Trophoblast cell (in vitro differentiated cells and primary cell): ENCODE results near the gene CHMP6.
A peak's percentile ranks its signal among the peaks of the same experiment; 100 is the strongest.

ENCODE experiments used
- DNase-seq, 2 donors: peaks; one replicate each; pipeline ENCODE4 v3.0.0-alpha.2; 2016
- H2AFZ ChIP-seq: 2 replicates; pipeline ENCODE4 v1.6.1; 2013; ENCODE audit warnings: low read length, moderate library complexity, mild to moderate bottlenecking; ENCODE audit not compliant: insufficient read depth, poor library complexity
- H2AK5ac ChIP-seq: 2 replicates; pipeline ENCODE4 v1.6.1; 2013; ENCODE audit warnings: mild to moderate bottlenecking, low read length
- H2BK120ac ChIP-seq: 2 replicates; pipeline ENCODE4 v1.6.1; 2013; ENCODE audit warnings: low read length, mild to moderate bottlenecking, moderate library complexity; ENCODE audit not compliant: insufficient read depth, poor library complexity
- H2BK12ac ChIP-seq: 2 replicates; pipeline ENCODE4 v1.6.1; 2013; ENCODE audit warnings: mild to moderate bottlenecking, low read length, moderate library complexity
- H2BK5ac ChIP-seq: 2 replicates; pipeline ENCODE4 v1.6.1; 2013; ENCODE audit warnings: low read length, low read depth, moderate library complexity, mild to moderate bottlenecking; ENCODE audit not compliant: poor library complexity
- H3K14ac ChIP-seq: 2 replicates; pipeline ENCODE4 v1.6.1; 2013; ENCODE audit warnings: mild to moderate bottlenecking, low read length
- H3K18ac ChIP-seq: 2 replicates; pipeline ENCODE4 v1.6.1; 2013; ENCODE audit warnings: mild to moderate bottlenecking, low read length
- H3K23ac ChIP-seq: 2 replicates; pipeline ENCODE4 v1.6.1; 2013; ENCODE audit warnings: low read length
- H3K27ac ChIP-seq: 2 replicates; pipeline ENCODE4 v1.5.1; 2013; ENCODE audit warnings: low read depth, mild to moderate bottlenecking, inconsistent platforms, low read length, moderate library complexity
- H3K27me3 ChIP-seq: 2 replicates; pipeline ENCODE4 v1.6.1; 2013; ENCODE audit warnings: inconsistent platforms, mild to moderate bottlenecking, low read length, moderate library complexity; ENCODE audit not compliant: insufficient read depth
- H3K36me3 ChIP-seq, 2 experiments: 1 replicate in 1 of 2; 2 replicates in 1 of 2; pipeline ENCODE4 v1.6.1; 2013; ENCODE audit warnings: low read length in 2 of 2, mild to moderate bottlenecking in 2 of 2, moderate library complexity in 1 of 2; ENCODE audit not compliant: insufficient read depth in 2 of 2, control insufficient read depth in 1 of 2
- H3K4ac ChIP-seq: 2 replicates; pipeline ENCODE4 v1.6.1; 2013; ENCODE audit warnings: low read depth, mild to moderate bottlenecking, low read length, moderate library complexity
- H3K4me1 ChIP-seq, 2 experiments: 1 replicate in 1 of 2; 2 replicates in 1 of 2; pipeline ENCODE4 v1.6.1; 2013; ENCODE audit warnings: low read length in 2 of 2, mild to moderate bottlenecking in 2 of 2, moderate library complexity in 1 of 2; ENCODE audit not compliant: insufficient read depth in 2 of 2, control insufficient read depth in 1 of 2
- H3K4me2 ChIP-seq: 2 replicates; pipeline ENCODE4 v1.6.1; 2013; ENCODE audit warnings: inconsistent platforms, mild to moderate bottlenecking, low read length, moderate library complexity
- H3K4me3 ChIP-seq: 2 replicates; pipeline ENCODE4 v1.5.1; 2013; ENCODE audit warnings: mild to moderate bottlenecking, low read depth, low read length, inconsistent platforms
- H3K79me1 ChIP-seq: one replicate; pipeline ENCODE4 v1.6.1; 2013; ENCODE audit warnings: low read length
- H3K79me2 ChIP-seq: 2 replicates; pipeline ENCODE4 v1.6.1; 2013; ENCODE audit warnings: low read length, mild to moderate bottlenecking; ENCODE audit not compliant: control insufficient read depth, insufficient read depth, poor library complexity
- H3K9ac ChIP-seq: 2 replicates; pipeline ENCODE4 v1.6.1; 2013; ENCODE audit warnings: mild to moderate bottlenecking, low read length
- H3K9me3 ChIP-seq: 2 replicates; pipeline ENCODE4 v1.6.1; 2013; ENCODE audit warnings: low read depth, mild to moderate bottlenecking, control low read depth, inconsistent platforms, low read length; ENCODE audit not compliant: insufficient read depth
- H4K12ac ChIP-seq: 2 replicates; pipeline ENCODE4 v1.6.1; 2013; ENCODE audit warnings: low read depth, mild to moderate bottlenecking, low read length, moderate library complexity
- H4K8ac ChIP-seq: 2 replicates; pipeline ENCODE4 v1.6.1; 2013; ENCODE audit warnings: low read depth, mild to moderate bottlenecking, low read length, moderate library complexity
- H4K91ac ChIP-seq: one replicate; pipeline ENCODE4 v1.6.1; 2013; ENCODE audit warnings: low read depth, mild to moderate bottlenecking, low read length, moderate library complexity
- WGBS: extraction: QIAGEN DNeasy Blood & Tissue Kit; methylation state at CpG from one replicate; pipeline ENCODE4 v1.1.7; 2013; ENCODE audit warnings: missing lambda C conversion rate; ENCODE audit not compliant: insufficient read length, insufficient coverage; ENCODE audit errors: extremely low coverage; 5-methylcytosine and 5-hydroxymethylcytosine counted together

The CHMP6 gene

DNA sequence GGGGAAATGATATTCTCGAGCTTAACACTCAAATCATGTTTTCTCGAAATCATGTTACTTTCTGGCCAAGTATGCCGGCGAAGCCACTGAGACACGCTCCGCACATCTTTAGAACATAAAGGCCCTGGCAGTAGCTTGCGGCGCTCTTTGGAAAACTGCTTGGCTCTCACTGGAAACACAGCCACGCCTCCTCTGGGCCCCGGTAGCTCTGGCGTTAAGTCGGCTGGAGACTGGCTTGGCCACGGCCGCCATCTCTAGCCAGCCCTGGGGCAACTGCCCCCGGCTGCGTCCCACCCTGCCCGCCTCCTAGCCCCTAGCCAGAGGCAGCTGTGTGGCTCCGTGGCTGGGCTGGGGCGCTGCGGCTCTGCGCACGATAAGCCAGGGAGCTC, 34.1 kb downstream of the CHMP6 start:
- no peaks in the 10 kb centered on the region for H3K27me3 ChIP-seq
- H4K8ac ChIP-seq, result no peak overlapping the region
- H3K4me2 ChIP-seq, result no peak overlapping the region
- no peak overlapping the region for H2BK12ac ChIP-seq
- no peak overlapping the region for H3K14ac ChIP-seq
- peak in 1 of 2 donors; percentile 23 for DNase-seq
- H3K27ac ChIP-seq, result no peak overlapping the region
- H3K9me3 ChIP-seq, result no peaks in the 10 kb centered on the region
- H2AFZ ChIP-seq, result no peak overlapping the region
- H3K9ac ChIP-seq, result no peak overlapping the region
- no peak overlapping the region for H3K4me3 ChIP-seq
- peaks cover 2% of the 10 kb centered on the region for H3K79me1 ChIP-seq
- no CpG with 5 or more reads among the region's 22 CpGs for WGBS
- no peak overlapping the region for H2AK5ac ChIP-seq
- no peak overlapping the region for H2BK120ac ChIP-seq
- H2BK5ac ChIP-seq, result no peak overlapping the region
- H4K12ac ChIP-seq, result no peak overlapping the region
- H3K4ac ChIP-seq, result no peak overlapping the region
- H3K18ac ChIP-seq, result no peak overlapping the region
- H3K79me2 ChIP-seq, result no peaks in the 10 kb centered on the region
- H3K23ac ChIP-seq, result no peak overlapping the region
- no peak overlapping the region for H4K91ac ChIP-seq
- H3K4me1 ChIP-seq, result peaks cover 2% of the 10 kb centered on the region in 2 experiments
- H3K36me3 ChIP-seq, result no peaks in the 10 kb centered on the region

DNA sequence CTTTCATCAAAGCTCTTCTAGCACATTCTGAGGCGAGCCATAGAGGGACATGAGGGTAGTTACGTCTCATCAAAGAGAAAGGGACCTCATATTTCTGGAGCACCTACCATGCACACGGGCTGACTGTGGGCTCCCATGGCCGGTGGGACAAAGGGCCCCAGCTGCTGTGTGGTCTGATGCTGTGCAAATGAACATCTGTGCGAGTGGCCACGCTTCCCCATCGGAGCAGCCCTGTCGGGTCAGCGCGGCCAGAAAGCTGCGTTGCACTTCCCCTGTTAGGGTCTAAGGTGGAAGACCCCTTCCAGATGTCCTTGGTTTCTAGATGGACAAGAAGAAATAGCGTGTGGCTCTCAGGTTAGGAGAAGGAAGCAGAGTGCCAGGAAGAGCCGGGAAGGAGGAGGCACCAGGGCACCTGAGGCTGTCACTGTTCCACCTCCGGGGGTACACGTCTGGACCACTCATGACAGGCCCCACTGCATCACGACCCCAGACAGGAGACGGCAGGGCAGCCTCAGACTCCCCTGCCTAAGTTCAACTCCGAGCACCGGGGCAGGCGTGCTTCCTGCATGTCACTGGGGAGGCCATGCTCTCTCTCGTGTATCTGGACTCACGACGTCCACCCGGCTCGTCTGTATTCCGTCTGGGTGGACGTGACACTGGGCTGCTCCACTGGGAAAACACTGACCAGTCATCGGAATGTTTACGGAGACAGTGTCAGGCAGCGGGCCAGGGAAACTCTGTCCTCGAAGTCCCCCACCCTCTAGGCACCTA, 34.8 kb downstream of the CHMP6 start:
- no peak overlapping the region for H3K27ac ChIP-seq
- no peak overlapping the region for H3K14ac ChIP-seq
- H3K79me1 ChIP-seq, result peaks cover 2% of the 10 kb centered on the region
- H2AK5ac ChIP-seq, result no peak overlapping the region
- no peak overlapping the region for H4K8ac ChIP-seq
- H2BK120ac ChIP-seq, result no peak overlapping the region
- no peak overlapping the region for H2BK5ac ChIP-seq
- no peaks in the 10 kb centered on the region for H3K79me2 ChIP-seq
- no peak overlapping the region for H4K91ac ChIP-seq
- H3K27me3 ChIP-seq, result no peaks in the 10 kb centered on the region
- H2BK12ac ChIP-seq, result no peak overlapping the region
- H3K4ac ChIP-seq, result no peak overlapping the region
- no peak for DNase-seq
- H3K4me1 ChIP-seq, result peaks cover 2% of the 10 kb centered on the region in 2 experiments
- no peak overlapping the region for H3K23ac ChIP-seq
- no peak overlapping the region for H3K9ac ChIP-seq
- no peak overlapping the region for H3K4me3 ChIP-seq
- H3K36me3 ChIP-seq, result no peaks in the 10 kb centered on the region
- no peak overlapping the region for H3K4me2 ChIP-seq
- H3K18ac ChIP-seq, result no peak overlapping the region
- no peaks in the 10 kb centered on the region for H3K9me3 ChIP-seq
- no peak overlapping the region for H2AFZ ChIP-seq
- H4K12ac ChIP-seq, result no peak overlapping the region
- WGBS, result no CpG with 5 or more reads among the region's 31 CpGs

GRCh38 chr17:81027038-81027437, 35.4 kb downstream of the CHMP6 start:
- Histone ChIP-seq H3K9ac (no peak overlapping the region), H2BK12ac (no peak overlapping the region), H2AK5ac (no peak overlapping the region), H3K27ac (no peak overlapping the region), H3K36me3 (no peaks in the 10 kb centered on the region), H3K4me1 (peaks cover 2% of the 10 kb centered on the region in 2 experiments), H2BK120ac (no peak overlapping the region), H3K79me2 (no peaks in the 10 kb centered on the region), H3K79me1 (peaks cover 2% of the 10 kb centered on the region), H4K8ac (no peak overlapping the region), H3K23ac (no peak overlapping the region), H3K27me3 (no peaks in the 10 kb centered on the region), H2AFZ (no peak overlapping the region), H3K14ac (no peak overlapping the region), H4K91ac (no peak overlapping the region), H3K4me3 (no peak overlapping the region), H3K4me2 (no peak overlapping the region), H3K4ac (no peak overlapping the region), H3K18ac (no peak overlapping the region), H2BK5ac (no peak overlapping the region), H4K12ac (no peak overlapping the region), H3K9me3 (no peaks in the 10 kb centered on the region)
- no CpG with 5 or more reads among the region's 15 CpGs for WGBS
- peak in 1 of 2 donors; percentile 23 for DNase-seq

DNA sequence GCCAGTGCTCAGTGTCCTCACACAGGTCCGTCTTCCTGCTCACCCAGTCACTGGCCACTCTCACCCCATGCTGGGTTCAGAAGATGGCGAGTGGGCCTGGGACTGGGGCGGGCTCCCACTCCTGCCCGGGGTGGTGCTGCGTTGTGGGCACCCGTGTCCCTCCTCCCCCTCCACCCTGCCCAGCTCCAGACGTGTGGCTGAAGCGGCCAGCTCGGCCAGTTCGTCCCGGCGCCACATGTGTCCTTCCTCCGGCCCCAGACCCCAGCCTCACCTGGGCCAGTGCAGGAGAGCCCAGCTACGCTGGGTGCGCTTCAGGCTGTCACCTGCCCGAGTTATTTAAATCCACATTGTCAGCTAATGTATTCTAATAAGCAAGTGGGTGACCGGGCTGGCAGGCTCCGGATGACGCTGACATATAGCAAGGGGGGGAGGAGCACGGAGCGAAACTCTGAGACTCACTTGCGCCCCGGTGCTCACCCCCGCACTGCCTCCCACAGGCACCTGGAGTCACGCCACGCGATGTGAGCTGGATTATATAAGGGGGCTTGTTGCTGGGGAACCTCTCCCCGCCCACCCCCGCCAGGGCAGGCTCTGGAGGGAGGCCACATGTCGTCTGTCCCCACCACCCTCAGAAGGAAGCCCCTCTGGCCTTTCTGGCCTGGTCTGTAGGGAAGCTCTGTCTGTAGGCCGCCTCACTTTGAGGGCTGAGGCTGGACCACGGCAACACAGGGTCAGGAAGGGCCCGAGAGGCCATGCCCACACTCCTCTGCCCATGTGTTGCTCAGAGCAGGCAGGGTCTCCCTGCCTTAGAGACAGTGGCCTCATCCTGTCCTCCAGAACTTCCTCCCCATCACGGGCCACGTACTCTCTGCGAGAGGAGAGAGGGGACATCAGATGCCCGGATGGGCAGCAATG, 36.2 kb downstream of the CHMP6 start:
- no peak overlapping the region for H3K27ac ChIP-seq
- no CpG with 5 or more reads among the region's 37 CpGs for WGBS
- H3K36me3 ChIP-seq, result peaks cover 0 to 5% of the 10 kb centered on the region in 2 experiments
- no peak overlapping the region for H3K9ac ChIP-seq
- peaks cover 2% of the 10 kb centered on the region in 2 experiments for H3K4me1 ChIP-seq
- H3K27me3 ChIP-seq, result no peaks in the 10 kb centered on the region
- no peak overlapping the region for H3K14ac ChIP-seq
- H2AFZ ChIP-seq, result no peak overlapping the region
- H3K4me3 ChIP-seq, result peak overlapping the region; percentile 51
- no peak overlapping the region for H2BK5ac ChIP-seq
- no peak for DNase-seq
- H3K23ac ChIP-seq, result no peak overlapping the region
- H3K79me1 ChIP-seq, result peaks cover 2% of the 10 kb centered on the region
- no peaks in the 10 kb centered on the region for H3K79me2 ChIP-seq
- no peak overlapping the region for H2AK5ac ChIP-seq
- H2BK120ac ChIP-seq, result no peak overlapping the region
- H3K9me3 ChIP-seq, result no peaks in the 10 kb centered on the region
- no peak overlapping the region for H3K4ac ChIP-seq
- H4K8ac ChIP-seq, result no peak overlapping the region
- no peak overlapping the region for H4K91ac ChIP-seq
- no peak overlapping the region for H3K18ac ChIP-seq
- H2BK12ac ChIP-seq, result no peak overlapping the region
- no peak overlapping the region for H4K12ac ChIP-seq
- H3K4me2 ChIP-seq, result no peak overlapping the region
